NT2/D1 (cell line): ENCODE data around the gene PLA2G2A.

Source experiments
- DNase-seq: peaks from one replicate; pipeline ENCODE4 v3.0.0-alpha.2; 2011; ENCODE audit warnings: low read depth, low spot score
- H3K27me3 ChIP-seq: 2 replicates; pipeline ENCODE4 v1.6.0; 2011; ENCODE audit warnings: mild to moderate bottlenecking; ENCODE audit not compliant: insufficient read length, insufficient read depth
- H3K36me3 ChIP-seq: 2 replicates; pipeline ENCODE4 v1.6.1; 2011; ENCODE audit warnings: mild to moderate bottlenecking, low read length, mixed read lengths; ENCODE audit not compliant: insufficient read depth, insufficient read length
- H3K4me1 ChIP-seq: 2 replicates; pipeline ENCODE4 v1.5.1; 2011; ENCODE audit not compliant: insufficient read depth, insufficient read length
- H3K4me3 ChIP-seq: 2 replicates; pipeline ENCODE4 v1.5.1; 2011; ENCODE audit warnings: low read depth; ENCODE audit not compliant: insufficient read length
- H3K9ac ChIP-seq: 2 replicates; pipeline ENCODE4 v1.6.0; 2011; ENCODE audit warnings: low read depth; ENCODE audit not compliant: insufficient read length
- H3K9me3 ChIP-seq: 2 replicates; pipeline ENCODE4 v1.5.1; 2011; ENCODE audit warnings: mild to moderate bottlenecking, low read length; ENCODE audit not compliant: insufficient read depth
- SUZ12 ChIP-seq: IDR thresholded peaks from 2 replicates; pipeline ENCODE4 v1.6.1; 2011; ENCODE audit not compliant: insufficient read length, insufficient read depth; ENCODE audit errors: extremely low read depth
- YY1 ChIP-seq: IDR thresholded peaks from 2 replicates; pipeline ENCODE4 v1.6.1; 2011; ENCODE audit not compliant: insufficient read length, insufficient read depth
- ZNF274 ChIP-seq: IDR thresholded peaks from 2 replicates; pipeline ENCODE4 v1.6.1; 2011; ENCODE audit warnings: mild to moderate bottlenecking, low read depth, low read length

The PLA2G2A gene

GRCh38 chr1:19954059-19954458 is 25.4 kb downstream of the PLA2G2A start:
- Histone ChIP-seq H3K9ac (no peak overlapping the region), H3K9me3 (peaks cover 9% of the 10 kb centered on the region; the same call in 1 of the 2 replicates), H3K27me3 (no peaks in the 10 kb centered on the region), H3K4me1 (peaks cover 3% of the 10 kb centered on the region), H3K4me3 (no peak overlapping the region), H3K36me3 (no peaks in the 10 kb centered on the region)
- no peak for DNase-seq
- TF ChIP-seq YY1 (no peak), ZNF274 (no peak), SUZ12 (no peak)

DNA sequence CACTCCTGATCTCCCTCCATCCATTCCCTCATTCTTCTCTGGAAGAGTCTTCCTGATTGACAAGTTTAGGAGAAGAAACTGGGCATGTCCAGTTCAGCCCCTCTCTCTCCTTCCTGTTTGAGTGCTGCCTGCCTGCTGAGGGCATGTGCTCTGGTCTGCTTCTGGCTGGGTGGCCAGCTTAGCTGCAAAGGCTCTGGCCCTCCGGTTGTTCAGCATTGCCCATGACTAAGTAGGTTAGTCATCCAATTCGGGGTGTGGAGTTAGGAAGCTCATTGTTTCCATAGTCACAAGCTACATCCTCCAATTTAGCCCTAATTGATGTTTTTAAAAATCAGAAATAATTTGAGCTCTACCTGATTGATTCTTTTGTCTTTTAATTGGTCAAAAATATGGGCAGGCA is 30.4 kb downstream of the PLA2G2A start:
- DNase-seq: no peak
- Histone ChIP-seq H3K4me1 (peaks cover 3% of the 10 kb centered on the region), H3K9me3 (peaks cover 6% of the 10 kb centered on the region; the same call in 1 of the 2 replicates), H3K27me3 (no peaks in the 10 kb centered on the region), H3K9ac (no peak overlapping the region), H3K36me3 (no peaks in the 10 kb centered on the region), H3K4me3 (no peak overlapping the region)
- TF ChIP-seq YY1 (no peak), ZNF274 (no peak), SUZ12 (no peak)

DNA sequence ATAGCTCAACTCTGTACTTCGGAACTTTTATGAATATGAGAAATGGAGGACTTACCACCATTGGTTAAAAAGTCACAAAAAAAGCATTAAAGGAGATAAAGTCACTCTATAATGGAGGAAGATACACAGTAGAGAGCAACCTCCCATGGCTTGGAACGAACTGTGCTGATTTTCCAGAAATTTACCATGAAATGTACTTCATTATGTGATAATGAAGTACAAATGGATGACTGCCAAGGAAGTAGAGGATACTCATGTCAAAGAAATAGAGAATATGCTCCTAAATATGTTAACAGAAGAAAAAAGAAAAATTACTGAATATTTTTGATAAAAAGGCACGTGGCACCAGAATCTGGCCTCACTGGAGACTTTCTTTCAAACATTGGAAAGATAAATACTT is 32.4 kb downstream of the PLA2G2A start:
- Histone ChIP-seq H3K9me3 (peaks cover 3% of the 10 kb centered on the region; the same call in 1 of the 2 replicates), H3K9ac (no peak overlapping the region), H3K4me3 (no peak overlapping the region), H3K4me1 (peaks cover 3% of the 10 kb centered on the region), H3K36me3 (no peaks in the 10 kb centered on the region), H3K27me3 (no peaks in the 10 kb centered on the region)
- TF ChIP-seq ZNF274: no peak
- TF ChIP-seq SUZ12: no peak
- no peak for TF ChIP-seq YY1
- DNase-seq: no peak

- peaks cover 3% of the 10 kb centered on the region for H3K4me1 ChIP-seq
- no peak overlapping the region for H3K4me3 ChIP-seq
- no peaks in the 10 kb centered on the region for H3K27me3 ChIP-seq
- no peaks in the 10 kb centered on the region for H3K36me3 ChIP-seq
- TF ChIP-seq YY1 (no peak), ZNF274 (no peak), SUZ12 (no peak)
- no peak overlapping the region for H3K9ac ChIP-seq
- no peak for DNase-seq
- H3K9me3 ChIP-seq: peaks cover 3% of the 10 kb centered on the region; the same call in 1 of the 2 replicates
Observed at GRCh38 chr1:19946331-19946751, 33.1 kb downstream of the PLA2G2A start.

DNA sequence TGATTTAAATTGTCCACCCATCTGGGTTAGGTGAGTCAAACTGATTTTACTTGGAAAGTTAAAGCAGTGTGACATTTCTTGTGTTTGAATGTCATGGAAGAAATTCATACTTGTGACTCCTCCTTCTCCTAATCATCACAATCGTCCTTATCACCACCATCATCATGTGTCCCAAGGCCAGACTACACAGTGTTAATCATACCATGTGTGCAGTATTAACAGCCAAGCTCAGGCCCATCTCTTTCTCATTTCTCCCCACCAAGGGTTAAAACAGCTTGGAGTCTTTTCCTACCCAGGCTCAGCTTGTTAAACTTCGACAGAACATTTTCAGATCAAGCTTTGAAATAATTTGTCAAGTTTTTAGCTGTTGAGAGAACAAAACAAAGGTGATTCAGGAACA is 33.5 kb downstream of the PLA2G2A start:
- H3K27me3 ChIP-seq: no peaks in the 10 kb centered on the region
- H3K9ac ChIP-seq: no peak overlapping the region
- H3K9me3 ChIP-seq: peaks cover 3% of the 10 kb centered on the region; the same call in 1 of the 2 replicates
- no peaks in the 10 kb centered on the region for H3K36me3 ChIP-seq
- DNase-seq: no peak
- no peak overlapping the region for H3K4me3 ChIP-seq
- TF ChIP-seq YY1 (no peak), ZNF274 (no peak)
- peaks cover 3% of the 10 kb centered on the region for H3K4me1 ChIP-seq

GRCh38 chr1:19942657-19943056 is 36.8 kb downstream of the PLA2G2A start:
- TF ChIP-seq ZNF274: no peak
- TF ChIP-seq SUZ12: no peak
- no peak for TF ChIP-seq YY1
- DNase-seq: no peak
- H3K4me1 ChIP-seq: peaks cover 3% of the 10 kb centered on the region

GRCh38 chr1:19942088-19942487 is 37.3 kb downstream of the PLA2G2A start:
- Histone ChIP-seq H3K9me3 (peaks cover 3% of the 10 kb centered on the region; the same call in 1 of the 2 replicates), H3K9ac (no peak overlapping the region), H3K4me3 (no peak overlapping the region), H3K27me3 (no peaks in the 10 kb centered on the region), H3K4me1 (peaks cover 3% of the 10 kb centered on the region), H3K36me3 (no peaks in the 10 kb centered on the region)
- no peak for DNase-seq
- no peak for TF ChIP-seq YY1
- TF ChIP-seq SUZ12: no peak
- no peak for TF ChIP-seq ZNF274

More at GRCh38 chr1:19942657-19943056, 36.8 kb downstream of the PLA2G2A start:
- H3K27me3 ChIP-seq: no peaks in the 10 kb centered on the region
- H3K9ac ChIP-seq: no peak overlapping the region
- H3K9me3 ChIP-seq: peaks cover 3% of the 10 kb centered on the region; the same call in 1 of the 2 replicates
- H3K4me3 ChIP-seq: no peak overlapping the region
- no peaks in the 10 kb centered on the region for H3K36me3 ChIP-seq

DNA sequence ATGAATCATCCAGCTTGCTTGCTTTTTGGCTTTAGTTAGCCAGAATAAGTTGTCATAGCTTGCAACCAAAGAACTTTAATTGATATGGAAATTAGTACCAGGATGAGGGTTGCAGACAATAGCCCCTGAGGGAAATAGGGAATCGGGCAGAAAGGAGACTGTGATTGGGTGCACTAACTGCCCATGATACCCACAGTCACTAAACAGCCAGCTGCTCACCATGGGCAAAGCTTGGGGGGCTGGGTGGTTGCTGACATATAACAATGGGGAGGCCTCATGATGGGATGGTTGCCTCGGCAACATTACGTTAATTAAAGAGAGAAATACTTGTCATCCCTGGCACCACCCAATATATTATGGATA is 38.2 kb downstream of the PLA2G2A start:
- Histone ChIP-seq H3K9me3 (peaks cover 3% of the 10 kb centered on the region; the same call in 1 of the 2 replicates), H3K4me3 (no peak overlapping the region), H3K4me1 (peaks cover 3% of the 10 kb centered on the region), H3K9ac (no peak overlapping the region), H3K36me3 (no peaks in the 10 kb centered on the region), H3K27me3 (no peaks in the 10 kb centered on the region)
- TF ChIP-seq ZNF274 (no peak), YY1 (no peak), SUZ12 (no peak)
- DNase-seq: no peak
